HG03064 (cell line): ENCODE data around the gene CDH4.

Source experiments
- ATAC-seq: cut with Tn5 transposase; IDR thresholded peaks from one replicate; pipeline ENCODE4 v1.9.1; 2021; ENCODE audit warnings: low read depth; ENCODE audit not compliant: unreplicated experiment

CDH4 gene

DNA sequence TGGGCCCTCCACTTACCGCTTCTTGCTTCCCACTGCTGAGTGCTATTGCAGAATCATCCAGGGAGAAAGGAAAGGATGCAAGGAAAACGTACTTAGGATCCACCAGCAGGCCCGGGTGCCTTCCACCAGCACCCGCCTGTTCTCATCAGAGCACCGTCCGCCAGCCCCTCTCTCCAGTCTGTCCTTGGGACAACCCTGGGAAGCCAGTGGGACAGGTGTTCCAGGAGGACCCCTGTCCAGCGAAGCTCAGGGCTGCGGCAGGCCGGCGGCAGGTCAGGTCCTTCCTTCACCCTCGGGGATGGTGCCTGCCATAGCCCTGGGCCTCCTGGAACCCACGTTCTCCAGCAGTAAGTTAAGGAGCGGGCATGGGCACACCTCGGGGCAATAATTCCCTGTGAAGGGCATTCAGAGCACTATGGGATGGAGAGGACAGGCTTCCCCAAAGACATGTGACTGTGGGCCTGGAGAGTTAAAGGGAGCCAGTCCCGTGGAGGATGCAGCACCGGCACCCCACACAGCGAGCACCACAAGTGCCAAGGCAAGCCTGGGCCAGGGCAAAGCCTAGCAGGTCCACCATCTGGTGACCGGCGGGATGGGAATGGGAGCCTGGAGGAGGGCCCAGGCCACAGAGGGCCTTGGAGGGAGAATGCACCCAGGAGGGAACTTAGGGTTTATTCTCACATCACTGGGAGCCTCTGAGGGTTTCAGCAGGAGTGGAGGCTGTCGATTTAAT lies 416.9 kb downstream of the CDH4 start:
- no peak for ATAC-seq

DNA sequence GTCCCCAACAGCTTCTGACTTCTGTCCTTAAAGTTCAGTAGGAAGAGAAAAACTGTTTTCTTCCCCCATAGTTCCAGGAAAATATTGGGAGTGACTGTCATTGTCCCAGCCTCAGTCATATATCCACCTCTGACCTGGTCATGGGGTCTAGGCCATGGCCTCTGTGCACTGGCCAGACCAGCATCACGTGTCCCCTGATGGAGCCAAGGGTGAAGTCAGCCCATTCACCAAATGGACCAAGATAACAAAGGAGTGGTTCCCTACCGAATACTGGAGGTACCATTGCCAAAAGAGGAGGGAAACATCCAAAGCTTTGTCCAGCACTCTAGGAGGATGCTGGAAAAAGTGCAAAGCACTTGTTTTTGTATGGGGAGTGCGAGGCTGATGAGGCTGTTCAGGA lies 418.2 kb downstream of the CDH4 start:
- no peak for ATAC-seq

DNA sequence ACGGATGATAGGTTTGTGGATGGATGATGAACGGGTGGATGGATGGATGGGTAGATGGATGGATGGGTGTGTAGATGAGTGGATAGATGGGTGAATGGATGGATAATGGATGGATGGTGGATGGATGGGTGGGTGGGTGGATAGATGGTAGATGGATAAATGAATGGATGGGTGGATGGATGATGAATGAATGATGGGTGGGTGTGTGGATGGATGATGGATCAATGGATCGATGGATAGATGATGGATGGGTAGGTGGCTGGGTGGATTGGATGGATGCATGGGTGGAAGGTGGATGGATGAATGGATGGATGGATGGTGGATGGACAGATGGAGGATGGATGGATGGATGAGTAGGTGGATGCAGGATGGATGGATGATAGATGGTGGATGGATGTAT lies 419.5 kb downstream of the CDH4 start:
- no peak for ATAC-seq

DNA sequence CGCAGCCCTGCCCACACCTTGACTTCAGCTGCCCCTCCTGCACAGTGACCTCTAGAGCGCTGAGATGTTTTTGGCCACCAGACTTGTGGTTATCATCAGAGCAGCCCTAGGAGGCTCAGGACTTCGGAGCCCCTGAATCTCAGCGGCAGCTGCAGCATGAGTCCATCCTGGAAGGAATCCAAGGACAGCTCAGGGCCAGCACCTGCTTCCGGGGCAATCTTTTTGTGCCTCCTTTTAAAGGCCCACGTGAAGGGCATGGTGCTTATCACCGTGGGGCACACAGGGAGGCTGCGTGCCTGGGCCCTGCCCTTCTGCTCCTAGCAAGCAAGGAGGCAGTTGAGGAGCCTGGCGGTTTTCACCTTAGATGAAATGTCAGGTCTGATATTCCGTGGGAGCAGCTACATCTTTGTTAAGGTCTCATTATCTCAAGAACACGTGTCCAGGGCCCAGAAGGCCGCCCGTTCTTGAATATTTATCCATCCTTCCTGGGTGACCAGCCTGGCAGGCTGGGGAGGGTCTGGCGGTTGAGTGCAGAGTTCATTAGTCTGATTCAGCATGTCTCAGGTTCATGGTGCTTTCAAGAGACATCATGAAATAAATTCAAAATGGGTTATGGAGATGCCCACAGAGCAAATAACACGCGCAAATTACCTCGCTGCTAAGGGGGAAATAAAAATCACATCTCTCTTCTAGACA lies 421.2 kb downstream of the CDH4 start:
- no peak for ATAC-seq

DNA sequence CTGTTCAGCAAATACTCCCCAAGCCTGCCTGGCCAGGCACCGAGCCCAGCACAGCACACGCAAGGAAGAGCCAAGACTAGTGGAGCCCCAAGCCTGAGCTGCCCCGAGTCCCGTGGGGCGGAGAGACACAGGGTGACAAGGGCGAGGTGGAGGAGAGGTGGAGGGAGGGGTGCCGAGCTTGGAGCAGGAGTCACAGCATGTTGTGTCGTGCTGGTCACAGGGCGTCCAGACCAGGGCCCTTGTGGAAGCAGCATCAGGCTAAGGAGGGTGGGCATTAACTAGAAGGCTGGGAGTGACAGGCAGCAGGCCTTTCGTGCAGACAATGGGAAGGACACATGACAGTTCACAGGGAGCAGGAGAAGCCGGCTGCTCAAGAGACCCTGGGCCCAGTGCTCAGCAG lies 422.1 kb downstream of the CDH4 start:
- no peak for ATAC-seq

DNA sequence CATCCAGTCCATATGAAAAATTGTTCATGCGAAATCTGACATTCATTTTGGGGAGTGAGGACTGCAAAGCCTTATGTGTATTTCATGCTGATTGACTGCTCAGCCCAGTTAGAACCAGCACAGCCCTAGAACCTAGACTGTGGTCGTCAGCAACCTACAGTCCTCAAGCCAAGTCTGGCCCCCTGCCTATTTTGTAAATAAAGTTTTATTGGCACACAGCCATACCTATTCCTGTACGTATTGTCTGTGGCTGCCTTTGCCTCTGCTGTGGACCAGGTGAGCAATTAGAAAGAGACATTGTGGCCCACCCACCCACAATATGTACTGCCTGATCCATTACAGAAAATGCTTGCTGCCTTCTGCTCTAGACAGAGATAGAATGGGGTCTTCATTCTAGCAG lies 422.6 kb downstream of the CDH4 start:
- ATAC-seq: no peak

DNA sequence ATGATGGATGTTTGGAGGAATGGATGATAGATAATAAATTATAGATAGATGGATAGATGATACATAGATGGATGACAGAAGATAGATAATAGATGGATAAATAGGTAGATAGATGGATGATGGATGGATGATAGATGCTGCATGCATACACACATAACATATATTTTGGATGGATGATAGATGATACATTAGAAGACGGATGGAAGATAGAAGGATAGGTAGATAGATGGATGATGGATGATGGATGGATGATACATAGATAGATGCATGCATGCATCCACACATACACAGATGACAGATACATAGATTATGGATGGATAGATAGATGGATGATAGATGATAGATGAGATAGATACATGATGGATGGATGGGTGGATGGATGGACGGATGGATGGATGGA lies 425.9 kb downstream of the CDH4 start:
- no peak for ATAC-seq

DNA sequence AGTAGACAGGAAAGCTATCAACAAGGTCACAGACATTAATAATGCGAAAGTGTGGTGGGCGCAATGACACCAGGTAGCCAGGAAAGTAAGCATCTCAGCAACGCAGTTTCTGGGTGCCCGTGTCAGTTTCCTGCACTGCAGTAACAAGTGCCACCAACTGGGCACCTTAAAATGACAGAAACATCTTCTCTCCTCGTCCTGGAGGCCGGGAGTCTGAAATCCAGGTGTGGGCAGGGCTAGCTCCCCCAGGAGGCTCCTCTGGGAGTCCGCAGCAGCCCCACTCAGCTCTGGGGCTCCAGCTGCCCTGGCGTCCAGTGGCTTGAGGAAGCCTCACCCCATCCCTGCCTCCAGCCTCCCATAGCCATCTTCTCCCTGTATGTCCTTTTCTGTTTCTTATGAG lies 426.4 kb downstream of the CDH4 start:
- no peak for ATAC-seq

DNA sequence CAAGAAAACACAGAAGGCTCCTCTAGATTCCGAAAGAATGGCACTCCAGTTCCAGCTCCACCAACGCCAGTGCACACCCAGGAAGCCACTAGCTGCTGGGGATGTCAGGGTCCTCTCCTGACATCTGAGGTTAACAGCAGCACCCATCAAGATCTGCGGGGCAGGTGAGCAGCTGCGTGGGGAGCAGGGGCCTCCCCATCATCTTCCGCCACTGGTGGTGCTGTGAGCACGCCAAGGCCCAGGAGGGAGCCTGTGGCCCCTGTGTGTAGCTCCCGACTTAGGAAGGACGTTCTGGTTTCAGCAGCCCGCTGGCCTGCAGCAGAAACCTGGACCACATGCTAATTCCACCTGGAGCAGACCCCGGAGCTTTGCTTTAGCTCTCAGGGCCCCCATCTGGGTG lies 427.4 kb downstream of the CDH4 start:
- no peak for ATAC-seq

DNA sequence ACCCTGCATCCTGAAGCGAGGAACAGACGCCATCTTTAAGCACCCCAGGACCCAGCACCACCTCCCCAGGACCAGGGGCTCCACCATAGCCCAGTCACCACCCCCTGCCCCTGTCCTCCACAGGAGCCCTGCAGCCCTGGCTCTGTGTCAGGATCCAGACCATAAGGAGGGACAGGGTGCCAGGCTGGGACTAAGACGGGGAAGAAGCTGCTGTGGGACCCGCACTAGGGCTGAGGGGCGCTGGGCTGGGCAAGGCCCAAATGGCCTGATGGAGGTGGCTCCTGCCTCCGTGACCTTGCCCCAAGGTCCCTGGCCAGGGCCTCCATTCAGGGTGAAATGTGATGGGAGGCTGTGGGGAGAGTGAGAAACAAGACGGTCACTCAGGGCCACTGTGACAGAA lies 428.0 kb downstream of the CDH4 start:
- no peak for ATAC-seq

DNA sequence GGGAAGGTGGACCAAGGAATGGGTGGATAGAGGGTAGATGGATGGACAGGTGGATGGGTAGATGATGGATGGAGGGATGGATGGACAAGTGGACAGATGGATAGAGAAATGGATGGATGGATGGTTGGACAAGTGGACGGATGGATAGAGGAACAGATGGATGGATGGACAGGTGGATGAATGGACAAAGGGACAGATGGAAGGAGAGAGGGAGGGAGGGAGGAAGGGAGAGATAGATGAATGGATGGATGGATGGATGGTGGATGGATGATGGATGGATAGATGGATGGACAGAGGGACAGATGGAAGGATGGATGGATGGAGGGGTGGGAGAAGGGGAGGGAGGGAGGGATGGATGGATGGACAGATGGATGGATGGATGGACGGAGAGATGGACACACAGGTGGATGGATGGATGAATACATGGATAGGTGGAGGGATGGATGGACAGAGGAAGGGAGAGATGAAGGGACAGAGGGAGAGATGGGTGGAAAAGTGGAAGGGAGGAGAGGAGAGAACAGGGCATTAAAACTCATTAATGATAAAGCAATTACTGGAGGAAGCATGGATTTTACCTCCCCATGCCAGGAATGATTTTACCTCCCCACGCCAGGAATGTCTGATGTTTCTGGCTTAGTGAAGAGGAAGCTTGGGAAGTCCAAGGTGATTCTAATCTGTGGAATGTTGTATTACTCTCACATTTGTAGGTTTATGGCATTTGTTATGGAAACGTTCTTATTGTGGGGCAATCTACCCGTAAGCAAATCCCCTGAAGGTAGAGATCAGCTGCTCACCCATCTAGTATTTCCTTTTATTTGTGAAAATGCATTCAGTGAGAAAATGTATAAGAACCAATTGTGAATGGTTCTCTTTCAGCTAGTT lies 430.3 kb downstream of the CDH4 start:
- no peak for ATAC-seq

DNA sequence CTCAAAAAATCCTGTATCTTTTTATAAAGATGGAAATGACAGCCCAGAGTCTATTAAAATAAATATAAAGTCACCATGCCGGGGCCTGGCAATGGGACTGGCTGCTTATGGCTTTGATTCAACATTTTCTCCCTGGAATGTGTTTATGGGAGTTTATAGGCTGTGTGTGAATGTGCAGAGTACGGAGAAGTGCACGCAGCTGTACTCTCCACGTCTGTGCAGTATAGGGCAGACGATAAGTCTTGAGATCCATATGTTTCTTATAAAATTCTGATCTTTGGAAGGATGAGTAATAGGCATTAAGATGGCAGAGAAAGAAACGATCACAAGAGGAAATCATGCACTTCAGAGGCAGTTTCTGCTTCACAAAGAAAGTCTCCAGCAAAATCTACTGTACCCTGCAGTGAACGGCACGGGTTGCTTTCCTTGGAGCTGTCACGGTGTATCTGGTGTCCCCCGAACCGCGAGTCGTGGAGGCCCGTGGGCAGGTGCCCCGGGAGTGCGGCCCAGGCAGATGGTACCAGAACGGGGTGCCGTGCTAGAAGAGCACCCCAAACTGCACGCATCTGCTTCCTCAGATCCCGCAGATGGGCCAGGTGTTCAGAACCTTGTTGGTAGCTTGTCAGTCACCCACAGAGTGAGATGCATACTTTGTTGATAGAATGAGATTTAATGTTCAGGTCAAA lies 431.1 kb downstream of the CDH4 start:
- no peak for ATAC-seq

DNA sequence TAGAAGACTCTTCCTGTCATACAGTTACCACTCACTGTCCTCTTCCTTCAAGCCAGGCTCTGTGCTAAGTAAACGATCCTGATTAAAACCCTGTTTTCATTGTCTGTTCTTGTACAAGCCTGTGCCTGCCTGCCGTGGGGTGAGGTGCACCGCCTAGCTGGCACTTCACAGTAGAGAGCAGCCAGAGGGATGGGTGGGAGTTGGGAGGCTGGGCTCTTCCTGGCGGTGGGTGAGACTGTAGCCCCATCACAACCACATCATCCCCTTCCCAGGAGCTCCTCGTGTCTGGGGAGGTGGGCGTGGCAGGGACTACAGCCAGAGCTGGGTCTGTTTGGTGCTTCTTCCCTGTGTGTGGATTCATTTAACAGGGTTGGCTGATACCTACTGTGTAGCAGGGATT lies 431.7 kb downstream of the CDH4 start:
- ATAC-seq: no peak

DNA sequence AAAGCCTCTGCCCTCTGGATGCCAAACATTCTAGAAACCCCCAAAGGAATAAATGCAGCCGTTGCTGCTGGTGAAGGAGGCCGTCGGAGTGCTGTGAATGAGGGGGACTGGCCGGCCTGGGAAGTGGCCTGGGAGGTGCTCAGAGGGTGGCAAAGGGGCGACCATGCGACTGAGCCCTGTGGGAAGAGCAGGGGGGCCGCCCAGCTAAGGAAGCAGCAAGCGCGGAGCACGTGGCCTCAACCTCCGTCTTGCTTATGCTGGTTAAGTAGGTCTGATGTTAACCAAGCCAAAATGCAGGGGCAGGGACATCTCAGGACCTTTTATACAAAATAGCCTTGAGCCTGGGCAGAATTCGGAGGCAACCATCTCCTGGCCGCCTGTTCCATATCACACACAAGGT lies 432.1 kb downstream of the CDH4 start:
- no peak for ATAC-seq

DNA sequence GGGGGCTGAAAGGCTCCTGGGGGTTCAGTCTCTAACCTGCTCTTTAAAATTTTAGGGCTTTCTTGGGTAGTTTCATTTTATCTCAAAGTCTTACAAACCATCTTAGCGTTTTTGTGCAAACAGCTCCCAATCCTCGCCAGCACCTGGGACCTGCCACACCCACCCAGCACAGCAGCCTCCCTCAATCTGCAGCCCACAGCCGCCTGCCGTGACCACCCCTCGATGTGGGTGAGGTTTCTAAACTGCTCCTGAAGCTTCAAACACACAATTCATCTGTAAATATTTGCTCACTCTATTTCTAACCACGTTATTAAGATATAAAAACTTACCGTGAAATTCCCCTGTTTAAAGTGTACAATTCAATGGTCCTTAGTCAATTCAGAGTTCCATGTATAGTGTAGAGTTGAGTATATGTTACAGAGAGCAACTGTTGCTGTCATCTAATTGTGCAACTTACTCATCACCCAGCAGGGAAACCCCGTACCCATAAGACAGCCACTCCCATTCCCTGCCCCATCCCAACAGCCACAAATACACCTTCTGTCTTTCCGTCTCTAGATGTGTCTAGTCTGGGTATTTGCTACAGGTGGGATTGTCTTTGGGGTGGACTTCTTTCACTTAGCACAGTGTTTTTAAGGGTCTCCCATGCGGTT lies 432.6 kb downstream of the CDH4 start:
- ATAC-seq: no peak

DNA sequence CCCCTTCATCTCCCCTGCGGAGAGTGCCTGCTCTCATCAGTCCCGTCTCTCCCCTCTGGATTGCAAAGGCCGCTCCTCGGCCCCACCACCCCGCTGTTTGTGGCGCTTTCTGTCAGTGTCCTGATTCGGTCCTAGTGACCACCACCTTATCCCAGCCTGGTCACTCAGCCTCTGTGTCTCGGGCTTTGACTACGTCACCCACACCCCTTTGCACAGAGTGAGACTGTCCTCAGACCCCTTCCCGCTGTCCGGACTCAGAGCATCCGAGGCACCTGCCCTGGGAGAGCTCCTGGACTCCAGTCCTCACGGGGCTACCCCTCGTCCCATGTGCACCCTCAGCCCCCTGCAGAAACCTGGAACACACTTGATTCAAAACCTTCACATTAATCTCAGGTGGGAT lies 433.4 kb downstream of the CDH4 start:
- no peak for ATAC-seq

DNA sequence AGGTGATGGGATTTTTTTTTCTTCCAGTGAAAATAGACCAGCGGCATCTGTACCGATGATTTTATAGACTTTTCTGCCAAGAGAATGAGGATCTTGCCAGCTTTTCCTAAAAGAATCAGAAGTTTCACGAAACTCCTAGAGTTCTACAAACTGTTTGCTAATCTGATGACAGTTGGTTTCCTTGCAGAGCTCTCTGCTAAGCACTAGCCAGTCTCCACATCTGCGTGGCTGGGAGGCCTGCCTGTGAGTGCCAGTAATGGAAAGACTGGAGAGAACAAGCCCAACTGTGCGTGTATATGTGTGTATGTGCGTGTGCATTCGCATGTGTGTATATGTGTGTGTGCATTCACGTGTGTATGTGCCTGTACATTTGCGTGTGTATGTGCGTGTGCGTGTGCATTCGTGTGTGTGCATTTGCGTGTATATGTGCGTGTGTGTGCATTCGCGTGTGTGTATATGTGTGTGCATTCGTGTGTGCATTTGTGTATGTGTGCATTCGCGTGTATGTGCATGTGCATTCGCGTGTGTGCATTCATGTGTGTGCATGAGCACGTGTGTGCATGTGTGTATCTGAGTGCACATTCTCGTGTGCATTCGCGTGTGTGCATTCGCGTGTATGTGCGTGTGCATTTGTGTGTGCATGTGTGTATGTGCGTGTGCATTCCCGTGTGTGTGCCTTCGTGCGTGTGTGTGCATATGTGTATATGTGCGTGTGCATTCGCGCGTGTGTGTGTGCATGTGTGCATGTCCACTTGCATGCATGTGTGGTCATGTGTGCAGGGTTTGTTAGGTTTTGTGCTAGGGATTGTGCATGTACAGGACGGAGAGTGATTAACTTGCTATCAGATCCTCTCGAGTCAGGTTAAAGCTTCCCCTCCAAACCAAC lies 434.2 kb downstream of the CDH4 start:
- no peak for ATAC-seq

DNA sequence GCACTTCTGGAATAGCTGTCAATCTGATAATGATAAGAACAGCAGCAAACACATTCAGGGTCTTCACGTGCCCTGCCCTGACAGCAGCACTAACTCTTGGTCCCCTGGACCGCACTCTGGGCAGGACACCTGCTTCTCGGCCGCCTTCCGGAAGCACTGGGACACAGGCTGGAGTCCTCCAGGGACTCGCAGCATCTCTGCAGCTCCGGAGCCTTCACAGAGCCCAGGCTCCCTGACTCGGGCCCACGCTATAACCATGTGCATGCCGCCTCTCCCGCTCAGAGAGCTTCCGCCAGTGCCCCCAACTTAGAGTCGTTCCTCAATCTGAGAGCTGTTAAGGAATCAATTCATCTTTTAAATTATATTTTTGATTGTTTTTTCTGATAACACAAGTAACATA lies 436.4 kb downstream of the CDH4 start:
- no peak for ATAC-seq

DNA sequence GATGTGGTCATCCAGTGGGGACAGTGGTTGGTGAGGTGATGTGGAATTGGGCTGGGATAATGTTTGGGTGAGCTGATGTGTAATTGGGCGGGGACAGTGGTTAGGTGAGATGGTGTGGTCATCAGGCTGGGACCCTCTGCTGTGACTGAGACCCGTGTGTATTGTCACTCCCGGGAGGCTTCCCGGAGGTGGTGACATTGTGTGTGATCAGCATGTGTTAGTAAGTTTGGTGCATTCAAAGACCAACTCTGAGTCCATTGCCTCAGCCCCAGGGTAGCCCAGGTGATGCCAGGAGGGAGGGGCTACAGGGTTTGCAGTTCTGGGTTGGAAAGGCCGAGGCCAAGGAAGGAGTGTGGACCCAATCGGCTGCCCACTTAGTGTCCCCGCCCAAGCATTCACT lies 438.1 kb downstream of the CDH4 start:
- ATAC-seq: no peak
